HG02973 (cell line): ENCODE data around the gene SERF2.
"Not testable (repeated sequence)": the region's sequence is repeated elsewhere in the genome, so short reads cannot be mapped to it uniquely, and the experiment has no call there.

Experiments used
- ATAC-seq: cut with Tn5 transposase; IDR thresholded peaks from one replicate; pipeline ENCODE4 v1.9.1; 2021; ENCODE audit warnings: moderate library complexity; ENCODE audit not compliant: unreplicated experiment

Gene SERF2

GRCh38 chr15:43793647-43794046 is 1.5 kb downstream of the SERF2 start:
- no peak for ATAC-seq

GRCh38 chr15:43794269-43795037 is 2.3 kb downstream of the SERF2 start:
- ATAC-seq, result no peak

- no peak for ATAC-seq
These were observed 3.1 kb downstream of the SERF2 start for GRCh38 chr15:43795197-43795596.

GRCh38 chr15:43795997-43796396 is 3.9 kb downstream of the SERF2 start:
- ATAC-seq, result no peak

GRCh38 chr15:43796566-43796965 is 4.4 kb downstream of the SERF2 start:
- ATAC-seq, result no peak

GRCh38 chr15:43799209-43799944 is 7.3 kb downstream of the SERF2 start:
- ATAC-seq, result no peak

GRCh38 chr15:43799945-43800285 is 7.8 kb downstream of the SERF2 start, which contains the start of gene SERINC4:
SERINC4 (minus strand) TSS chr15:43800220; CDS start chr15:43799986, 234 bp downstream.
- ATAC-seq, result no peak

GRCh38 chr15:43800286-43801141 is 8.4 kb downstream of the SERF2 start, which contains the start of gene HYPK:
HYPK (plus strand) TSS chr15:43800599; CDS start chr15:43800623, 24 bp downstream.
- peak; percentile 80 for ATAC-seq

- not testable (repeated sequence) for ATAC-seq
These were observed 10.6 kb downstream of the SERF2 start for GRCh38 chr15:43802676-43803075.

- no peak for ATAC-seq
These were observed 16.4 kb downstream of the SERF2 start for GRCh38 chr15:43808435-43808950.

- ATAC-seq, result peak; percentile 55
These were observed 17.0 kb downstream of the SERF2 start for GRCh38 chr15:43808960-43809678.

GRCh38 chr15:43815064-43815463 is 22.9 kb downstream of the SERF2 start:
- not testable (repeated sequence) for ATAC-seq

GRCh38 chr15:43821505-43821904 is 29.4 kb downstream of the SERF2 start:
- no peak for ATAC-seq

GRCh38 chr15:43824302-43825246 is 32.5 kb downstream of the SERF2 start, which contains the start of gene MFAP1:
MFAP1 (minus strand) TSS chr15:43824690; CDS start chr15:43824569, 121 bp downstream.
- ATAC-seq, result peak; percentile 58

GRCh38 chr15:43825305-43825704 is 33.2 kb downstream of the SERF2 start:
- not testable (repeated sequence) for ATAC-seq

GRCh38 chr15:43826029-43826507 is 33.9 kb downstream of the SERF2 start:
- no peak for ATAC-seq

GRCh38 chr15:43826508-43827341 is 34.6 kb downstream of the SERF2 start, which contains the start of gene WDR76:
WDR76 (plus strand) TSS chr15:43827002; CDS start chr15:43827033, 31 bp downstream.
- ATAC-seq, result peak; percentile 60
